Keratinocyte (primary cell): ENCODE measurements around the gene SMC5. TPM values are rescaled to one million over a fixed set of nuclear protein-coding genes. Genes with fewer than 3 reads are reported as not detected.

ENCODE experiments used
- DNase-seq: peaks from one replicate; pipeline ENCODE4 v3.0.0-alpha.2; 2011; ENCODE audit warnings: low read depth, missing footprints, low spot score
- FAIRE-seq: peaks from 2 replicates; lab custom pipeline; 2011; peaks lifted over from hg19 to GRCh38; lab: Jason Lieb, UNC
- H2AFZ ChIP-seq: 2 replicates; pipeline ENCODE4 v1.6.0; 2012; ENCODE audit warnings: low read length, control low read depth, inconsistent platforms; ENCODE audit not compliant: control insufficient read depth
- H3K27ac ChIP-seq: 2 replicates; pipeline ENCODE4 v1.5.1; 2011; ENCODE audit warnings: low read length; ENCODE audit not compliant: control insufficient read depth, insufficient read depth
- H3K27me3 ChIP-seq: 3 replicates; pipeline ENCODE4 v1.6.0; 2011; ENCODE audit warnings: low read length; ENCODE audit not compliant: control insufficient read depth, insufficient read depth; ENCODE audit errors: extremely low read depth
- H3K36me3 ChIP-seq, 2 experiments: 2 replicates in 1 of 2; 3 replicates in 1 of 2; pipeline ENCODE4 v1.5.1; 2011; ENCODE audit warnings: low read length in 2 of 2, mild to moderate bottlenecking in 1 of 2; ENCODE audit not compliant: control insufficient read depth in 2 of 2, insufficient read depth in 2 of 2; ENCODE audit errors: extremely low read depth in 1 of 2
- H3K4me1 ChIP-seq: 3 replicates; pipeline ENCODE4 v1.5.1; 2011; ENCODE audit warnings: low read length; ENCODE audit not compliant: control insufficient read depth, insufficient read depth; ENCODE audit errors: extremely low read depth
- H3K4me2 ChIP-seq: 3 replicates; pipeline ENCODE4 v1.6.0; 2011; ENCODE audit warnings: low read depth, low read length; ENCODE audit not compliant: control insufficient read depth, insufficient read depth; ENCODE audit errors: extremely low read depth
- H3K4me3 ChIP-seq, 3 experiments: fragments of 200-600 bp in 1 of 3; sonication (generic) in 1 of 3; 2 replicates in 2 of 3; 3 replicates in 1 of 3; pipeline ENCODE4 v1.5.1; 2011 to 2016; ENCODE audit warnings: low read length in 3 of 3, mild to moderate bottlenecking in 3 of 3, control low read depth in 2 of 3, inconsistent platforms in 1 of 3, low read depth in 1 of 3, mixed read lengths in 1 of 3, mixed run types in 1 of 3, moderate library complexity in 1 of 3; ENCODE audit not compliant: control insufficient read depth in 2 of 3, insufficient read depth in 2 of 3; ENCODE audit errors: extremely low read depth in 1 of 3
- H3K79me2 ChIP-seq: 2 replicates; pipeline ENCODE4 v1.6.0; 2012; ENCODE audit warnings: low read length; ENCODE audit not compliant: control insufficient read depth, insufficient read depth
- H3K9ac ChIP-seq: 3 replicates; pipeline ENCODE4 v1.6.0; 2011; ENCODE audit warnings: low read length; ENCODE audit not compliant: control insufficient read depth, insufficient read depth; ENCODE audit errors: extremely low read depth
- H3K9me1 ChIP-seq: 3 replicates; pipeline ENCODE4 v1.6.0; 2011; ENCODE audit warnings: low read length; ENCODE audit not compliant: control insufficient read depth, insufficient read depth; ENCODE audit errors: extremely low read depth
- H3K9me3 ChIP-seq: 2 replicates; pipeline ENCODE4 v1.5.1; 2012; ENCODE audit warnings: low read depth, low read length; ENCODE audit not compliant: control insufficient read depth
- H4K20me1 ChIP-seq: 3 replicates; pipeline ENCODE4 v1.6.0; 2011; ENCODE audit warnings: low read length; ENCODE audit not compliant: control insufficient read depth, insufficient read depth; ENCODE audit errors: extremely low read depth
- CTCF ChIP-seq, 3 experiments: IDR thresholded peaks in 1 of 3; conservative IDR thresholded peaks in 1 of 3; optimal IDR thresholded peaks in 1 of 3; 2 replicates in 2 of 3; 3 replicates in 1 of 3; pipeline versions ENCODE3 to v1.5.1; 2011; ENCODE audit warnings: low read length in 3 of 3, mild to moderate bottlenecking in 3 of 3, moderate library complexity in 2 of 3, control low read depth in 1 of 3, inconsistent platforms in 1 of 3; ENCODE audit not compliant: insufficient read depth in 2 of 3; ENCODE audit errors: extremely low read depth in 1 of 3
- EZH2 ChIP-seq: IDR thresholded peaks from one replicate; pipeline ENCODE4 v1.6.1; 2012; ENCODE audit warnings: inconsistent platforms, mild to moderate bottlenecking, low read length, moderate library complexity
- dilution Hi-C: fragments of 300-500 bp; cut with MboI; formaldehyde crosslinking; loops from one replicate; pipeline ENCODE4 v1.7.0; 2020; ENCODE audit warnings: low sequenced_read_pairs; ENCODE audit not compliant: extremely low pct_ligation_motif_present
- polyA plus RNA-seq, 5 experiments: library from polyadenylated mRNA; depleted of rRNA in 3 of 5; stranded (reverse) in 3 of 5; stranded (forward) in 1 of 5; unstranded in 1 of 5; fragments of >200 nt; gene quantifications; 1 replicate in 1 of 5; 2 replicates in 3 of 5; 3 replicates in 1 of 5; pipeline versions ENCODE4 v1.2.1 to v1.2.3, GENCODE V29; 2011 to 2012; ENCODE audit warnings: missing spikeins in 2 of 5, low read depth in 1 of 5, low replicate concordance in 1 of 5

Gene SMC5
- polyA plus RNA-seq, 1 donor (not counting 4 experiments of a cell fraction or from before 2014, with no cell fraction given): 16.5 TPM

GRCh38 chr9:70260007-70260443 lies 1.2 kb downstream of the SMC5 start:
- Histone ChIP-seq H3K27me3 (no peaks in the 10 kb centered on the region), H3K9me1 (no peaks in the 10 kb centered on the region), H2AFZ (no peak overlapping the region), H3K4me1 (peaks cover 59% of the 10 kb centered on the region), H3K27ac (peak overlapping the region; percentile 96), H3K4me2 (peak overlapping the region; percentile 83), H3K79me2 (peaks cover 57% of the 10 kb centered on the region), H3K9ac (peak overlapping the region; percentile 97), H3K36me3 (peaks cover 0 to 9% of the 10 kb centered on the region in 2 experiments), H3K4me3 (peak overlapping the region; percentile 84 to 93 (median 90)), H3K9me3 (no peaks in the 10 kb centered on the region), H4K20me1 (peaks cover 4% of the 10 kb centered on the region)
- dilution Hi-C loops: no loop called here
- TF ChIP-seq EZH2 (no peak), CTCF (optimal IDR thresholded peaks at IDR 0.05 in 1 of 3, IDR thresholded peaks at IDR 0.05 in 1 of 3, conservative IDR thresholded peaks at IDR 0.05 in 1 of 3; ENCODE audit: extremely low read depth in 1 of 3, insufficient read depth in 2 of 3, low read length in 3 of 3) (no peak)
- DNase-seq (no peak), FAIRE-seq (no peak)

- peaks cover 0 to 9% of the 10 kb centered on the region in 2 experiments for H3K36me3 ChIP-seq
- DNase-seq: no peak
- no peaks in the 10 kb centered on the region for H3K27me3 ChIP-seq
- H3K4me1 ChIP-seq: peaks cover 54% of the 10 kb centered on the region
- no peak for TF ChIP-seq EZH2
- TF ChIP-seq CTCF (optimal IDR thresholded peaks at IDR 0.05 in 1 of 3, IDR thresholded peaks at IDR 0.05 in 1 of 3, conservative IDR thresholded peaks at IDR 0.05 in 1 of 3; ENCODE audit: extremely low read depth in 1 of 3, insufficient read depth in 2 of 3, low read length in 3 of 3): no peak
- no peak for FAIRE-seq
- H3K4me2 ChIP-seq: peak overlapping the region; percentile 83
- dilution Hi-C loops: no loop called here
- H3K27ac ChIP-seq: no peak overlapping the region
- H4K20me1 ChIP-seq: peaks cover 4% of the 10 kb centered on the region
- peak overlapping the region in 1 of 3 experiments; percentile 7 for H3K4me3 ChIP-seq
- peaks cover 59% of the 10 kb centered on the region for H3K79me2 ChIP-seq
- H2AFZ ChIP-seq: no peak overlapping the region
- H3K9ac ChIP-seq: no peak overlapping the region
- H3K9me1 ChIP-seq: no peaks in the 10 kb centered on the region
- no peaks in the 10 kb centered on the region for H3K9me3 ChIP-seq
These were observed 1.8 kb downstream of the SMC5 start for GRCh38 chr9:70260606-70261005.
